Activated CD4-positive, alpha-beta T cell treated with anti-CD3 and anti-CD28 coated beads for 4 hours (primary cell): ENCODE data around the gene CLPTM1L.
A peak's percentile ranks its signal among the peaks of the same experiment; 100 is the strongest.

Experiments
- DNase-seq, 2 donors: peaks; one replicate each; pipeline ENCODE4 v3.0.0-alpha.2; 2020

Gene CLPTM1L

GRCh38 chr5:1272201-1272600, 72.7 kb downstream of the CLPTM1L start:
- no peak for DNase-seq

GRCh38 chr5:1270933-1271914, 73.7 kb downstream of the CLPTM1L start:
- DNase-seq, result no peak

GRCh38 chr5:1270426-1270825, 74.5 kb downstream of the CLPTM1L start:
- no peak for DNase-seq

- DNase-seq, result peak in 1 of 2 donors; percentile 19
These were observed 76.2 kb downstream of the CLPTM1L start for GRCh38 chr5:1268666-1269065.

GRCh38 chr5:1268056-1268455, 76.8 kb downstream of the CLPTM1L start:
- DNase-seq, result no peak
